HCT116 (cell line): ENCODE measurements around the gene DNMT1. TPM values are rescaled to one million over a fixed set of nuclear protein-coding genes. Genes with fewer than 3 reads are reported as not detected.

ENCODE experiments used
- ATAC-seq: fragments of 200-7000 bp; cut with Tn5 transposase; 2 replicates; pipeline ENCODE4 v1.9.1; 2020; ENCODE audit warnings: mild to moderate bottlenecking, moderate library complexity
- BruUV-seq: library from RNA; stranded (reverse); fragments of 400-500 nt; replicated peaks from 2 replicates; lab custom pipeline; 2021; lab: Mats Ljungman, UMichigan
- CTCF ChIA-PET: fragments of 300-600 bp; sonication (Branson Sonifier 250); formaldehyde crosslinking; loops from one replicate; lab custom pipeline; 2021; ENCODE audit warnings: antibody characterized with exemption; lab: Charles Lee
- POLR2A ChIA-PET: fragments of 300-600, 350-600 bp; sonication (Branson Sonifier 250); formaldehyde crosslinking; loops from one replicate; lab custom pipeline; 2021; ENCODE audit warnings: antibody characterized with exemption; lab: Charles Lee
- RAD21 ChIA-PET, 2 experiments: fragments of 300-600 bp; sonication (Branson Sonifier 250); formaldehyde crosslinking; loops; one replicate each; lab custom pipeline; 2023; ENCODE audit warnings: low total read pairs in 2 of 2; ENCODE audit not compliant: uncharacterized antibody in 2 of 2, unreplicated experiment in 2 of 2, low non-redundant PET in 1 of 2; lab: Charles Lee
- DNase-seq: peaks from one replicate; pipeline ENCODE4 v3.0.0-alpha.2; 2010; ENCODE audit warnings: low read depth, low spot score
- H2AFZ ChIP-seq: fragments of 200-600 bp; shearing (Covaris generic), sonication (generic); 2 replicates; pipeline ENCODE4 v1.6.1; 2017; ENCODE audit warnings: low read depth, mixed run types, mixed read lengths, antibody characterized with exemption, low read length; ENCODE audit not compliant: poor library complexity, severe bottlenecking
- H3K27ac ChIP-seq: 2 replicates; pipeline ENCODE4 v1.5.1; 2012; ENCODE audit warnings: low read depth, low read length
- H3K27me3 ChIP-seq: fragments of 200-600 bp; sonication (generic); 2 replicates; pipeline ENCODE4 v1.6.1; 2016; ENCODE audit warnings: mixed run types, low read length, mixed read lengths; ENCODE audit not compliant: insufficient read depth
- H3K36me3 ChIP-seq, 2 experiments: fragments of 200-500 bp in 1 of 2; fragments of 200-600 bp in 1 of 2; sonication (Bioruptor generic) in 1 of 2; sonication (generic) in 1 of 2; 2 replicates each; pipeline versions ENCODE4 v1.5.1 to v1.6.1; 2014 to 2016; ENCODE audit warnings: low read length in 2 of 2, inconsistent platforms in 1 of 2, mixed read lengths in 1 of 2, mixed run types in 1 of 2; ENCODE audit not compliant: insufficient read depth in 2 of 2, control insufficient read depth in 1 of 2
- H3K4me1 ChIP-seq, 2 experiments: fragments of 200-600 bp in 1 of 2; sonication (generic) in 1 of 2; 2 replicates each; pipeline versions ENCODE4 v1.5.1 to v1.6.1; 2012 to 2017; ENCODE audit warnings: low read length in 2 of 2, inconsistent platforms in 1 of 2, mild to moderate bottlenecking in 1 of 2, mixed read lengths in 1 of 2, mixed run types in 1 of 2, moderate library complexity in 1 of 2; ENCODE audit not compliant: insufficient read depth in 2 of 2, control insufficient read depth in 1 of 2
- H3K4me2 ChIP-seq: fragments of 200-600 bp; sonication (generic); 2 replicates; pipeline ENCODE4 v1.6.1; 2017; ENCODE audit warnings: mixed run types, low read length, mixed read lengths
- H3K4me3 ChIP-seq, 2 experiments: fragments of 200-600 bp in 1 of 2; sonication (generic) in 1 of 2; replicated peaks in 1 of 2; 2 replicates each; pipeline ENCODE4 v1.5.1; 2011 to 2016; ENCODE audit warnings: low read length in 2 of 2, control low read depth in 1 of 2, low read depth in 1 of 2, mild to moderate bottlenecking in 1 of 2, mixed read lengths in 1 of 2, mixed run types in 1 of 2
- H3K79me2 ChIP-seq: fragments of 200-600 bp; sonication (generic); 2 replicates; pipeline ENCODE4 v1.6.1; 2017; ENCODE audit warnings: mild to moderate bottlenecking, mixed run types, low read length, moderate library complexity, mixed read lengths; ENCODE audit not compliant: insufficient read depth
- H3K9ac ChIP-seq: fragments of 200-600 bp; sonication (generic); 2 replicates; pipeline ENCODE4 v1.6.1; 2016; ENCODE audit warnings: low read length, mixed read lengths
- H3K9me2 ChIP-seq: fragments of 200-600 bp; sonication (generic), shearing (Covaris generic); 2 replicates; pipeline ENCODE4 v1.6.1; 2017; ENCODE audit warnings: mixed run types, mild to moderate bottlenecking, moderate library complexity; ENCODE audit not compliant: insufficient read depth
- H3K9me3 ChIP-seq, 2 experiments: fragments of 200-500 bp in 1 of 2; fragments of 200-600 bp in 1 of 2; sonication (Bioruptor generic) in 1 of 2; sonication (generic) in 1 of 2; 2 replicates each; pipeline ENCODE4 v1.6.1; 2014 to 2017; ENCODE audit warnings: low read length in 2 of 2, mixed read lengths in 2 of 2, inconsistent platforms in 1 of 2, low read depth in 1 of 2, mild to moderate bottlenecking in 1 of 2, mixed run types in 1 of 2, moderate library complexity in 1 of 2; ENCODE audit not compliant: control insufficient read depth in 1 of 2, insufficient read depth in 1 of 2
- H4K20me1 ChIP-seq: fragments of 200-600 bp; sonication (generic), shearing (Covaris generic); 2 replicates; pipeline ENCODE4 v1.6.1; 2017; ENCODE audit warnings: mixed run types, mild to moderate bottlenecking, moderate library complexity; ENCODE audit not compliant: insufficient read depth
- ATF3 ChIP-seq: IDR thresholded peaks from 2 replicates; pipeline ENCODE4 v1.6.1; 2012
- CTCF ChIP-seq, 3 experiments: fragments of 200-600 bp in 1 of 3; sonication (generic) in 1 of 3; IDR thresholded peaks in 2 of 3; conservative IDR thresholded peaks in 1 of 3; 2 replicates each; pipeline ENCODE4 v1.5.1; 2012 to 2017; ENCODE audit warnings: low read depth in 2 of 3, low read length in 2 of 3, antibody characterized with exemption in 1 of 3, borderline replicate concordance in 1 of 3, control low read depth in 1 of 3, mild to moderate bottlenecking in 1 of 3, mixed read lengths in 1 of 3, mixed run types in 1 of 3, moderate library complexity in 1 of 3; ENCODE audit not compliant: insufficient read depth in 1 of 3
- EGR1 ChIP-seq: IDR thresholded peaks from 2 replicates; pipeline ENCODE4 v1.6.1; 2012; ENCODE audit warnings: low read depth
- EZH2phosphoT487 ChIP-seq: fragments of 200-600 bp; IDR thresholded peaks from 2 replicates; pipeline ENCODE4 v1.6.1; 2018; ENCODE audit warnings: antibody characterized with exemption, borderline replicate concordance
- POLR2AphosphoS5 ChIP-seq: IDR thresholded peaks from 2 replicates; pipeline ENCODE4 v1.6.1; 2011; ENCODE audit warnings: mild to moderate bottlenecking, low read depth, low read length, moderate library complexity
- RAD21 ChIP-seq: IDR thresholded peaks from 2 replicates; pipeline ENCODE4 v1.6.1; 2012; ENCODE audit warnings: low read depth, mild to moderate bottlenecking
- REST ChIP-seq: IDR thresholded peaks from 2 replicates; pipeline ENCODE4 v1.6.1; 2012; ENCODE audit warnings: low read depth
- SP1 ChIP-seq: IDR thresholded peaks from 2 replicates; pipeline ENCODE4 v1.6.1; 2012; ENCODE audit warnings: low read depth
- SRF ChIP-seq: IDR thresholded peaks from 2 replicates; pipeline ENCODE4 v1.6.1; 2012; ENCODE audit warnings: low read depth
- ZBTB33 ChIP-seq: IDR thresholded peaks from 2 replicates; pipeline ENCODE4 v1.6.1; 2011; ENCODE audit warnings: mild to moderate bottlenecking, low read length, moderate library complexity; ENCODE audit not compliant: insufficient replicate concordance; ENCODE audit errors: extremely low read depth
- ZFX ChIP-seq: fragments of 450-650 bp; IDR thresholded peaks from 2 replicates; pipeline ENCODE4 v1.6.1; 2017
- intact Hi-C: fragments of 100-400 bp; cut with micrococcal nuclease; formaldehyde crosslinking; loops from 2 replicates; pipeline ENCODE4 v1.10.0; 2022
- total RNA-seq: library from RNA; stranded (reverse); gene quantifications from one replicate; pipeline ENCODE4 v1.2.1, GENCODE V29; 2021; ENCODE audit not compliant: unreplicated experiment

The DNMT1 gene
- total RNA-seq, 1 experiment from 2014 or later, result 235 TPM

- BruUV-seq, result no TSS peak
- H3K9me3 ChIP-seq, result no peaks in the 10 kb centered on the region
- TF ChIP-seq RAD21 (no peak), EZH2phosphoT487 (no peak), ZBTB33 (no peak)
- no peak overlapping the region for H3K9ac ChIP-seq
- H4K20me1 ChIP-seq, result no peaks in the 10 kb centered on the region
- peaks cover 17 to 28% of the 10 kb centered on the region in 2 experiments for H3K4me1 ChIP-seq
- no peak for DNase-seq
- no peaks in the 10 kb centered on the region for H3K36me3 ChIP-seq
- no peak overlapping the region for H2AFZ ChIP-seq
- CTCF ChIA-PET, result interaction anchor here (0.7 kb wide), 1 partner anchor 1163 kb away, joined by 3 read pairs; no protein-coding TSS in a partner anchor
- no peak overlapping the region for H3K4me2 ChIP-seq
- RAD21 ChIA-PET, result no interaction called here
- H3K27me3 ChIP-seq, result no peaks in the 10 kb centered on the region
- POLR2A ChIA-PET, result no interaction called here
- no peak for ATAC-seq
- H3K79me2 ChIP-seq, result no peaks in the 10 kb centered on the region
- H3K27ac ChIP-seq, result no peak overlapping the region
- intact Hi-C loops, result no loop called here
- no peak overlapping the region for H3K4me3 ChIP-seq
- no peaks in the 10 kb centered on the region for H3K9me2 ChIP-seq
These were observed 43.5 kb upstream of the DNMT1 start for GRCh38 chr19:10238172-10238783.

- DNase-seq (no peak), ATAC-seq (no peak)
- peaks cover 16 to 28% of the 10 kb centered on the region in 2 experiments for H3K4me1 ChIP-seq
- no peak overlapping the region for H3K4me2 ChIP-seq
- TF ChIP-seq RAD21 (no peak), POLR2AphosphoS5 (no peak), CTCF (IDR thresholded peaks at IDR 0.05 in 2 of 3, conservative IDR thresholded peaks at IDR 0.05 in 1 of 3; ENCODE audit: borderline replicate concordance in 1 of 3, insufficient read depth in 1 of 3, low read depth in 2 of 3, low read length in 2 of 3) (no peak), REST (no peak), ATF3 (no peak), SP1 (no peak), SRF (no peak), EGR1 (no peak), ZFX (no peak)
- H3K4me3 ChIP-seq, result no peak overlapping the region
- ChIA-PET RAD21 (no interaction called here), CTCF (no interaction called here), POLR2A (no interaction called here)
- no peaks in the 10 kb centered on the region for H3K36me3 ChIP-seq
- H3K27me3 ChIP-seq, result no peaks in the 10 kb centered on the region
- no peak overlapping the region for H3K27ac ChIP-seq
- no peak overlapping the region for H3K9ac ChIP-seq
- intact Hi-C loops, result no loop called here
- H3K9me2 ChIP-seq, result no peaks in the 10 kb centered on the region
- H4K20me1 ChIP-seq, result no peaks in the 10 kb centered on the region
- H3K79me2 ChIP-seq, result no peaks in the 10 kb centered on the region
- no peak overlapping the region for H2AFZ ChIP-seq
- no peaks in the 10 kb centered on the region for H3K9me3 ChIP-seq
- BruUV-seq, result no TSS peak
These were observed 42.9 kb upstream of the DNMT1 start for GRCh38 chr19:10237702-10238101.
